ENCODE measurements around the gene TOMT.
"Not testable (repeated sequence)": the region's sequence is repeated elsewhere in the genome, so short reads cannot be mapped to it uniquely, and the experiment has no call there.

TOMT gene

DNA sequence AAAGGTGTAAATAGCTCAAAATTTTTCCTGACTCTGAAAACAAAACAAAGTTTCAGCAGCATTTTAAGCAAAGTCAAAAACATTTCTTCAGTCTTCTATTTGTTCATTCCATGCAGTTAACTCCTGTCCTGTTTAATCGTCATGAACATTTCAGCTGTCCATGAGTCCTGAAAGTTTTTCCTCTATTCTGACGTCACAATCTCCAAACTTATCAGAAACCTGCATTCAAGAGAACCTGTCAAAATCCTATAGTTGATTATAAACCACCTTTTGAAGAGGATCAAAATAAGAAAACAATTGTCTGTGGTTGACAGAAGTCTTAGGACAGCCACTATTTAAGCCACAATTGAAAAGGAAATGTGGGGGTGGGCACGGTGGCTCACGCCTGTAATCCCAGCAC lies 45.2 kb downstream of the TOMT start:
- TF ChIP-seq ZNF274 (IDR thresholded peaks at IDR 0.05; ENCODE audit: low read depth, low read length) (no peak), SUZ12 (IDR thresholded peaks at IDR 0.05; ENCODE audit: extremely low read depth, insufficient read depth, insufficient read length) (no peak), YY1 (IDR thresholded peaks at IDR 0.05; ENCODE audit: insufficient read depth, insufficient read length) (no peak)
- Histone ChIP-seq H3K27me3 (ENCODE audit: insufficient read depth, insufficient read length) (no peaks in the 10 kb centered on the region), H3K36me3 (ENCODE audit: insufficient read depth, insufficient read length, low read length) (no peaks in the 10 kb centered on the region), H3K4me1 (ENCODE audit: insufficient read depth, insufficient read length) (no peaks in the 10 kb centered on the region), H3K4me3 (ENCODE audit: insufficient read length, low read depth) (no peak overlapping the region), H3K9ac (ENCODE audit: insufficient read length, low read depth) (no peak overlapping the region), H3K9me3 (ENCODE audit: insufficient read depth, low read length) (no peaks in the 10 kb centered on the region; the same call in 1 of the 2 replicates)
- no peak for DNase-seq (ENCODE audit: low read depth, low spot score)

DNA sequence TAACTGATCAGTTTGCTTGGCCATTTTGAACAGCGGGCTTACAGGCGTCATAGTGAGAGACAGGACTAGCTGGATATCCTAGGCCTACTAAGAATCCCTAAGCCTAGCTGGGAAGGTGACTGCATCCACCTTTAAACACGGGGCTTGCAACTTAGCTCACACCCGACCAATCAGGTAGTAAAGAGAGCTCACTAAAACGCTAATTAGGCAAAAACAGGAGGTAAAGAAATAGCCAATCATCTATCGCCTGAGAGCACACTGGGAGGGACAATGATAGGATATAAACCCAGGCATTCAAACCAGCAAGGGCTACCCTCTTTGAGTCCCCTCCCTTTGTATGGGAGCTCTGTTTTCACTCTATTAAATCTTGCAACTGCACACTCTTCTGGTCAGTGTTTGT lies 48.1 kb downstream of the TOMT start:
- DNase-seq (ENCODE audit: low read depth, low spot score); H3K27me3 ChIP-seq (ENCODE audit: insufficient read depth, insufficient read length); H3K4me3 ChIP-seq (ENCODE audit: insufficient read length, low read depth); H3K4me1 ChIP-seq (ENCODE audit: insufficient read depth, insufficient read length); H3K9me3 ChIP-seq (ENCODE audit: insufficient read depth, low read length); H3K9ac ChIP-seq (ENCODE audit: insufficient read length, low read depth); H3K36me3 ChIP-seq (ENCODE audit: insufficient read depth, insufficient read length, low read length): not testable (repeated sequence)

GRCh38 chr11:72154816-72155215 lies 49.1 kb downstream of the TOMT start:
- H3K9ac ChIP-seq (ENCODE audit: insufficient read length, low read depth), result no peak overlapping the region
- no peak overlapping the region for H3K4me3 ChIP-seq (ENCODE audit: insufficient read length, low read depth)
- no peaks in the 10 kb centered on the region for H3K36me3 ChIP-seq (ENCODE audit: insufficient read depth, insufficient read length, low read length)
- DNase-seq (ENCODE audit: low read depth, low spot score), result no peak
- TF ChIP-seq YY1 (IDR thresholded peaks at IDR 0.05; ENCODE audit: insufficient read depth, insufficient read length) (no peak), SUZ12 (IDR thresholded peaks at IDR 0.05; ENCODE audit: extremely low read depth, insufficient read depth, insufficient read length) (no peak), ZNF274 (IDR thresholded peaks at IDR 0.05; ENCODE audit: low read depth, low read length) (no peak)
- H3K27me3 ChIP-seq (ENCODE audit: insufficient read depth, insufficient read length), result no peaks in the 10 kb centered on the region
- H3K9me3 ChIP-seq (ENCODE audit: insufficient read depth, low read length), result no peaks in the 10 kb centered on the region; the same call in 1 of the 2 replicates
- no peaks in the 10 kb centered on the region for H3K4me1 ChIP-seq (ENCODE audit: insufficient read depth, insufficient read length)

DNA sequence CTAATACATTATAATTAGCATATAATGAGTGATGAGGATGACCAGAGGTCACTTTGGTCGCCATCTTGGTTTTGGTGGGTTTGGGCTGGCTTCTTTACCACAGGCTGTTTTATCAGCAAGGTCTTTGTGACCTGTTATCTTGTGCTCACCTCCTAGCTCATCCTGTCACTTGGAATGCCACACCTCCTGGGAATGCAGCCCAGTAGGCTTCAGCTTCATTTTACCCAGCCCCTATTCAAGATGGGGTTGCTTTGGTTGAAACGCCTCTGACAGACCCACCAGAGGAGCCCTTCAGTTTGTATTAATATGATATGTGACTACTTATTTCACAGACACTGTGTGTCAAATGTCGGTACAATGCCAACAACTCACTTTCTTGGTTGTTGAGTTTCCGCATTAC lies 50.0 kb downstream of the TOMT start:
- Histone ChIP-seq H3K4me1 (ENCODE audit: insufficient read depth, insufficient read length) (no peaks in the 10 kb centered on the region), H3K4me3 (ENCODE audit: insufficient read length, low read depth) (no peak overlapping the region), H3K27me3 (ENCODE audit: insufficient read depth, insufficient read length) (no peaks in the 10 kb centered on the region), H3K9ac (ENCODE audit: insufficient read length, low read depth) (no peak overlapping the region), H3K9me3 (ENCODE audit: insufficient read depth, low read length) (no peaks in the 10 kb centered on the region; the same call in 1 of the 2 replicates), H3K36me3 (ENCODE audit: insufficient read depth, insufficient read length, low read length) (no peaks in the 10 kb centered on the region)
- DNase-seq (ENCODE audit: low read depth, low spot score), result no peak
- TF ChIP-seq YY1 (IDR thresholded peaks at IDR 0.05; ENCODE audit: insufficient read depth, insufficient read length), result no peak
- TF ChIP-seq ZNF274 (IDR thresholded peaks at IDR 0.05; ENCODE audit: low read depth, low read length), result no peak
- TF ChIP-seq SUZ12 (IDR thresholded peaks at IDR 0.05; ENCODE audit: extremely low read depth, insufficient read depth, insufficient read length), result no peak

- H3K9me3 ChIP-seq (ENCODE audit: insufficient read depth, low read length), result no peaks in the 10 kb centered on the region; the same call in 1 of the 2 replicates
- DNase-seq (ENCODE audit: low read depth, low spot score), result no peak
- no peaks in the 10 kb centered on the region for H3K4me1 ChIP-seq (ENCODE audit: insufficient read depth, insufficient read length)
- no peaks in the 10 kb centered on the region for H3K36me3 ChIP-seq (ENCODE audit: insufficient read depth, insufficient read length, low read length)
- no peak overlapping the region for H3K9ac ChIP-seq (ENCODE audit: insufficient read length, low read depth)
- TF ChIP-seq ZNF274 (IDR thresholded peaks at IDR 0.05; ENCODE audit: low read depth, low read length) (no peak), YY1 (IDR thresholded peaks at IDR 0.05; ENCODE audit: insufficient read depth, insufficient read length) (no peak)
- no peak overlapping the region for H3K4me3 ChIP-seq (ENCODE audit: insufficient read length, low read depth)
- H3K27me3 ChIP-seq (ENCODE audit: insufficient read depth, insufficient read length), result no peaks in the 10 kb centered on the region
Observed at GRCh38 chr11:72157131-72157530, 51.4 kb downstream of the TOMT start.

Data from NT2/D1 (cell line).